CD14-positive monocyte (primary cell): ENCODE data around the gene IQUB. TPM values are rescaled to one million over a fixed set of nuclear protein-coding genes. Genes with fewer than 3 reads are reported as not detected.

Experiments
- DNase-seq, 3 donors: peaks; one replicate each; pipeline ENCODE4 v3.0.0-alpha.2; 2011 to 2022
- H2AFZ ChIP-seq: 2 replicates; pipeline ENCODE4 v1.6.0; 2012; ENCODE audit warnings: mild to moderate bottlenecking, low read depth, low read length, inconsistent platforms; ENCODE audit not compliant: insufficient read depth, poor library complexity, severe bottlenecking
- H3K27ac ChIP-seq, 2 donors: 1 replicate in 1 of 2; 2 replicates in 1 of 2; pipeline ENCODE4 v1.5.1; 2012 to 2013; ENCODE audit warnings: low read length in 2 of 2, control low read depth in 1 of 2, inconsistent platforms in 1 of 2, low read depth in 1 of 2, mild to moderate bottlenecking in 1 of 2
- H3K27me3 ChIP-seq, 2 donors: one replicate each; pipeline versions ENCODE4 v1.6.0 to v1.6.1; 2011 to 2013; ENCODE audit warnings: low read length in 2 of 2; ENCODE audit not compliant: control insufficient read depth in 2 of 2, insufficient read depth in 2 of 2
- H3K36me3 ChIP-seq, 2 donors: replicated peaks in 1 of 2; 1 replicate in 1 of 2; 2 replicates in 1 of 2; pipeline versions ENCODE4 v1.5.1 to v1.6.1; 2012 to 2013; ENCODE audit warnings: low read length in 2 of 2, control low read depth in 1 of 2, inconsistent platforms in 1 of 2, mild to moderate bottlenecking in 1 of 2; ENCODE audit not compliant: insufficient read depth in 2 of 2, control insufficient read depth in 1 of 2
- H3K4me1 ChIP-seq, 2 donors: 1 replicate in 1 of 2; 2 replicates in 1 of 2; pipeline versions ENCODE4 v1.5.1 to v1.6.1; 2012 to 2013; ENCODE audit warnings: low read length in 2 of 2, control low read depth in 1 of 2, inconsistent platforms in 1 of 2, mild to moderate bottlenecking in 1 of 2, moderate library complexity in 1 of 2; ENCODE audit not compliant: insufficient read depth in 2 of 2, control insufficient read depth in 1 of 2
- H3K4me2 ChIP-seq: replicated peaks from 2 replicates; pipeline ENCODE3; 2012; ENCODE audit warnings: low read length, moderate library complexity, mild to moderate bottlenecking; ENCODE audit not compliant: poor library complexity, severe bottlenecking; ENCODE audit errors: extremely low read depth
- H3K4me3 ChIP-seq, 3 experiments: fragments of 200-600 bp in 1 of 3; sonication (generic) in 1 of 3; replicated peaks in 1 of 3; 1 replicate in 2 of 3; 2 replicates in 1 of 3; pipeline ENCODE4 v1.5.1; 2011 to 2013; ENCODE audit warnings: low read length in 3 of 3, mild to moderate bottlenecking in 3 of 3, control low read depth in 2 of 3, low read depth in 2 of 3, inconsistent platforms in 1 of 3, moderate library complexity in 1 of 3
- H3K79me2 ChIP-seq: 2 replicates; pipeline ENCODE4 v1.6.0; 2012; ENCODE audit warnings: mild to moderate bottlenecking, control low read depth, inconsistent platforms, low read length, moderate library complexity; ENCODE audit not compliant: insufficient read depth
- H3K9ac ChIP-seq: 2 replicates; pipeline ENCODE4 v1.6.0; 2017; ENCODE audit warnings: low read length, mild to moderate bottlenecking; ENCODE audit not compliant: insufficient read depth, poor library complexity, severe bottlenecking
- H3K9me3 ChIP-seq, 2 donors: replicated peaks in 1 of 2; 1 replicate in 1 of 2; 2 replicates in 1 of 2; pipeline versions ENCODE4 v1.5.1 to v1.6.1; 2012 to 2013; ENCODE audit warnings: low read length in 2 of 2, control low read depth in 1 of 2; ENCODE audit not compliant: control insufficient read depth in 1 of 2, insufficient read depth in 1 of 2
- H4K20me1 ChIP-seq: 2 replicates; pipeline ENCODE4 v1.6.0; 2012; ENCODE audit warnings: mild to moderate bottlenecking, low read length, control low read depth, moderate library complexity; ENCODE audit not compliant: insufficient read depth
- H3K27ac Mint-ChIP-seq, 7 donors: one replicate each; pipeline ENCODE4 v1.8.0; 2020; ENCODE audit warnings: mild to moderate bottlenecking in 7 of 7, mixed read lengths in 7 of 7, moderate library complexity in 6 of 7, inconsistent platforms in 2 of 7
- H3K27me3 Mint-ChIP-seq, 3 donors: one replicate each; pipeline ENCODE4 v1.8.0; 2021 to 2022; ENCODE audit warnings: low read depth in 3 of 3, mild to moderate bottlenecking in 3 of 3, mixed read lengths in 3 of 3, moderate library complexity in 3 of 3, inconsistent platforms in 1 of 3
- H3K36me3 Mint-ChIP-seq, 2 donors: one replicate each; pipeline ENCODE4 v1.8.0; 2020; ENCODE audit warnings: mixed read lengths in 2 of 2, inconsistent platforms in 1 of 2, mild to moderate bottlenecking in 1 of 2
- H3K4me1 Mint-ChIP-seq: one replicate; pipeline ENCODE4 v1.8.0; 2020; ENCODE audit warnings: mild to moderate bottlenecking, mixed read lengths
- H3K4me3 Mint-ChIP-seq, 2 donors: one replicate each; pipeline ENCODE4 v1.8.0; 2020; ENCODE audit warnings: mild to moderate bottlenecking in 2 of 2, mixed read lengths in 2 of 2, moderate library complexity in 1 of 2
- H3K9me3 Mint-ChIP-seq, 7 donors: one replicate each; pipeline ENCODE4 v1.8.0; 2020 to 2022; ENCODE audit warnings: mixed read lengths in 7 of 7, mild to moderate bottlenecking in 6 of 7, moderate library complexity in 6 of 7, inconsistent platforms in 2 of 7
- CTCF ChIP-seq: fragments of 200-600 bp; IDR thresholded peaks from one replicate; pipeline ENCODE4 v1.8.0; 2022; ENCODE audit warnings: antibody characterized with exemption, mild to moderate bottlenecking
- WGBS: methylation state at CpG from one replicate; pipeline ENCODE4 v1.1.5; 2013; ENCODE audit warnings: missing lambda C conversion rate; ENCODE audit not compliant: insufficient coverage; 5-methylcytosine and 5-hydroxymethylcytosine counted together
- intact Hi-C, 2 donors: fragments of 100-400 bp; cut with micrococcal nuclease; formaldehyde crosslinking; loops; one replicate each; pipeline versions ENCODE4 v1.15.0 to v1.15.1; 2023
- polyA plus RNA-seq, 3 donors: library from polyadenylated mRNA; depleted of rRNA in 1 of 3; unstranded in 2 of 3; stranded (reverse) in 1 of 3; fragments of 300-500 nt in 2 of 3; fragments of >200 nt in 1 of 3; fragmentation: Illumina TruSeq in 2 of 3; gene quantifications; 1 replicate in 2 of 3; 2 replicates in 1 of 3; pipeline ENCODE4 v1.2.3, GENCODE V29; 2012 to 2021

Gene IQUB
- polyA plus RNA-seq, 3 donors = 0.07 TPM; not detected in 2

DNA sequence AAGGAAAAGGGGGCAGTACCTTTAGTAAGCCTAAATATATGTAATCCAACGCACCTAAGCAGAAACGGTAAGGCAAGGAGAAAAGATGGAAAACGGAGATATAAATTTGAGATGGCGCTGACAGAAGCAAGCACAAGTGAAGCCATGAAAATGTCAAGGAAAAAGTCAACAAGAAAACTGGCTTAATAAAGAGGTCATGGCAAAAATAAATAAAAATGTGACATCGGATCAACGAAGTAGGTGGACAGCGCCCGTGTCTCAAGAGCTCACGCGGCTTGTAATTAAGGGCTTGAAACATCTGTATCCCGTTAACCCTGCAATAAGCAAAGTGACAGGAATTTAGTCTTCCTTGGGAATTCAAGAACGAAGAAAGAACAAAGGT lies 22.6 kb upstream of the IQUB start:
- Histone ChIP-seq H3K4me3 (peak overlapping the region; percentile 78 to 100 (median 98)), H2AFZ (peak overlapping the region; percentile 94), H3K9ac (peak overlapping the region; percentile 79), H4K20me1 (peaks cover 7% of the 10 kb centered on the region), H3K36me3 (peaks cover 11 to 20% of the 10 kb centered on the region in 2 donors), H3K27ac (peak overlapping the region; percentile 68 to 95), H3K27me3 (peaks cover 2 to 8% of the 10 kb centered on the region in 2 donors), H3K79me2 (peaks cover 32% of the 10 kb centered on the region), H3K4me2 (peak overlapping the region; percentile 78), H3K4me1 (peaks cover 15 to 20% of the 10 kb centered on the region in 2 donors), H3K9me3 (no peaks in the 10 kb centered on the region)
- H3K27me3 Mint-ChIP-seq = peaks cover 4 to 7% (median 5%) of the 10 kb centered on the region in 3 donors
- H3K36me3 Mint-ChIP-seq = peaks cover 12 to 18% of the 10 kb centered on the region in 2 donors
- WGBS = 1% methylated on average over 8 of the region's 12 CpGs
- no peak overlapping the region for H3K27ac Mint-ChIP-seq
- no peak for DNase-seq
- no peak overlapping the region for H3K4me3 Mint-ChIP-seq
- intact Hi-C loops = loop anchor here (1.0 to 10.0 kb wide), 4 partner anchors 20 to 1378 kb away; partner anchors contain the start of gene WASL (in 1 of the 2)
- no peak for TF ChIP-seq CTCF
- peaks cover 3% of the 10 kb centered on the region for H3K4me1 Mint-ChIP-seq
- peaks cover 0 to 3% (median 0%) of the 10 kb centered on the region in 7 donors for H3K9me3 Mint-ChIP-seq

DNA sequence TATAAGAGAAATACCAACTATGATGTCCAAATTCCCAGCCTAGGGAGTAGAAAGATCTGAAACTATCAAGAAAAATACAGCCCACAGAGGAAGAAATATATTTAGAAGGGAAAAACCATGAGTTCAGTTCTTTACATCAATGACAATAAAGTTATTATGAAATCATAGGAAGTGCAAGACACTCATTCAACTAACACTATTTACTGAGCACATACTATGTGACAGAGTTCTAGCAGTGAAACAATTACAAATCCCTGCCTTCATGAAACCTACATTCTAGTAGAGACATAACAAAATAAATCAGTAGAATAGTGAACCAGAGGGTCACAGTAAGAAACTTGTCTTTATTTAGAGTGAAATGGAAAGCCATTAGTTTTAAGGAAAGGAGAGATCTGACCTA lies 21.1 kb upstream of the IQUB start:
- Histone ChIP-seq H3K79me2 (peaks cover 32% of the 10 kb centered on the region), H3K27me3 (peaks cover under 1 to 6% of the 10 kb centered on the region in 2 donors), H4K20me1 (peaks cover 7% of the 10 kb centered on the region), H2AFZ (no peak overlapping the region), H3K4me2 (no peak overlapping the region), H3K4me3 (no peak overlapping the region), H3K4me1 (peaks cover 15 to 20% of the 10 kb centered on the region in 2 donors), H3K36me3 (peaks cover 11 to 25% of the 10 kb centered on the region in 2 donors), H3K9ac (no peak overlapping the region), H3K27ac (no peak overlapping the region), H3K9me3 (no peaks in the 10 kb centered on the region)
- no peak for TF ChIP-seq CTCF
- intact Hi-C loops = loop anchor here in 1 of 2 donors (10.0 kb wide), 2 partner anchors 189 to 1379 kb away; partner anchors contain the start of gene WASL
- Mint-ChIP-seq H3K36me3 (peaks cover 13 to 28% of the 10 kb centered on the region in 2 donors), H3K9me3 (peaks cover 0 to 3% (median 0%) of the 10 kb centered on the region in 7 donors), H3K4me3 (no peak overlapping the region), H3K27me3 (peaks cover 0 to 5% (median 4%) of the 10 kb centered on the region in 3 donors), H3K4me1 (peaks cover 7% of the 10 kb centered on the region), H3K27ac (no peak overlapping the region)
- DNase-seq = no peak
